ENCODE results near the gene MBOAT7. TPM values are rescaled to one million over a fixed set of nuclear protein-coding genes. Genes with fewer than 3 reads are reported as not detected.
A peak's percentile ranks its signal among the peaks of the same experiment; 100 is the strongest.

MBOAT7 gene
- total and polyA plus RNA-seq, 2 of the 8 experiments (the other 6 are each of a cell fraction or from before 2014, with no cell fraction given) = 85.5 to 90.9 TPM

GRCh38 chr19:54159352-54160181 lies 29.8 kb downstream of the MBOAT7 start, which contains the start of gene LENG1 (continued):
- TF ChIP-seq ASH2L (IDR thresholded peaks at IDR 0.05; ENCODE audit: low read length) (peak; percentile 41), EGR1 (IDR thresholded peaks at IDR 0.05; ENCODE audit: borderline replicate concordance, low read depth, low read length) (peak; percentile 89), CHD2 (IDR thresholded peaks at IDR 0.05; ENCODE audit: low read length) (peak; percentile 90), NRF1 (IDR thresholded peaks at IDR 0.05; ENCODE audit: low read depth, low read length) (peak; percentile 62), KDM5A (IDR thresholded peaks at IDR 0.05; ENCODE audit: low read length) (peak; percentile 40)
